Stimulated activated CD4-positive, alpha-beta T cell treated with anti-CD3 and anti-CD28 coated beads, Interleukin-4, amount 100 ng/mL, for 4 hours (primary cell): ENCODE data around the gene ZNF652.
"Not testable (repeated sequence)": the region's sequence is repeated elsewhere in the genome, so short reads cannot be mapped to it uniquely, and the experiment has no call there.

Source experiments
- DNase-seq, 2 experiments: peaks; one replicate each; pipeline ENCODE4 v3.0.0-alpha.2; 2020

The ZNF652 gene

GRCh38 chr17:49384951-49385350 is 22.9 kb upstream of the ZNF652 start:
- no peak for DNase-seq

- no peak for DNase-seq
Observed at GRCh38 chr17:49383060-49383459, 21.0 kb upstream of the ZNF652 start.

- DNase-seq = no peak
Observed at GRCh38 chr17:49382556-49382955, 20.5 kb upstream of the ZNF652 start.

GRCh38 chr17:49381793-49382192 is 19.7 kb upstream of the ZNF652 start:
- DNase-seq = no peak

- DNase-seq = no peak
Observed at GRCh38 chr17:49381033-49381432, 19.0 kb upstream of the ZNF652 start.

GRCh38 chr17:49379926-49380325 is 17.9 kb upstream of the ZNF652 start:
- DNase-seq = no peak

GRCh38 chr17:49378311-49378710 is 16.3 kb upstream of the ZNF652 start:
- no peak for DNase-seq

GRCh38 chr17:49375544-49375943 is 13.5 kb upstream of the ZNF652 start:
- DNase-seq = no peak

GRCh38 chr17:49373115-49373514 is 11.1 kb upstream of the ZNF652 start:
- DNase-seq = no peak

GRCh38 chr17:49372425-49372824 is 10.4 kb upstream of the ZNF652 start:
- DNase-seq = no peak

- no peak for DNase-seq
Observed at GRCh38 chr17:49370971-49371834, 9.2 kb upstream of the ZNF652 start.

GRCh38 chr17:49369760-49370159 is 7.7 kb upstream of the ZNF652 start:
- DNase-seq = no peak

GRCh38 chr17:49369089-49369488 is 7.0 kb upstream of the ZNF652 start:
- no peak for DNase-seq

GRCh38 chr17:49365667-49366066 is 3.6 kb upstream of the ZNF652 start:
- peak in 1 of 2 experiments; percentile 6 for DNase-seq

GRCh38 chr17:49365126-49365525 is 3.1 kb upstream of the ZNF652 start:
- not testable (repeated sequence) for DNase-seq

- no peak for DNase-seq
Observed at GRCh38 chr17:49364119-49364518, 2.1 kb upstream of the ZNF652 start.

- no peak for DNase-seq
Observed at GRCh38 chr17:49363251-49363650, 1.2 kb upstream of the ZNF652 start.

GRCh38 chr17:49362723-49363117 is 670 bp upstream of the ZNF652 start:
- no peak for DNase-seq

- peak; percentile 47 to 79 for DNase-seq
Observed at GRCh38 chr17:49361129-49361901, 735 bp downstream of the ZNF652 start.

GRCh38 chr17:49360796-49361128 is 1.3 kb downstream of the ZNF652 start:
- DNase-seq = no peak

- DNase-seq = no peak
Observed at GRCh38 chr17:49359990-49360795, 1.9 kb downstream of the ZNF652 start.

GRCh38 chr17:49358641-49359247 is 3.3 kb downstream of the ZNF652 start:
- no peak for DNase-seq

- no peak for DNase-seq
Observed at GRCh38 chr17:49357516-49357915, 4.5 kb downstream of the ZNF652 start.
